ENCODE data around the gene SPDYE1.
"Not testable (repeated sequence)": the region's sequence is repeated elsewhere in the genome, so short reads cannot be mapped to it uniquely, and the experiment has no call there.

The SPDYE1 gene

GRCh38 chr7:44018857-44019807, 21.4 kb downstream of the SPDYE1 start:
- DNase-seq (ENCODE audit: low read depth) = peak; percentile 99

DNA sequence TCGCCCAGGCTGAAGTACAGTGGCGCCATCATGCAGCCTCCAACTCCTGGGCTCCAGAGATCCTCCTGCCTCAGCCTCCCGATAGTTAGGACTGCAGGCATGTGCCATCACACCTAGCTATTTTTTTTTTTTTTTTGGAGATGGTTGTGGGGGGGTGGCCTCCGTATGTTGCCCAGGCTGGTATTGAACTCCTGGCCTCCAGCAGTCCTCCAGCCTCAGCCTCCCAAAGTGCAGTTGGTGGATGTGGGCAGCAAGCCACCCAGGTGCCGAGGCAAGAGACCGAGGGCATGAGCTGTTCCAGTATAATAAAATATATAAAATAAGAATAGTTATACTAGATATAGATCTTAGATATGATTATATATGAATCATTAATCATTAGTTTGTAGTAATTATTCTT, 22.1 kb downstream of the SPDYE1 start:
- not testable (repeated sequence) for H3K4me3 ChIP-seq (ENCODE audit: low read depth, low read length); DNase-seq (ENCODE audit: low read depth)

More at GRCh38 chr7:44018857-44019807, 21.4 kb downstream of the SPDYE1 start:
- TF ChIP-seq, protein P1, sequence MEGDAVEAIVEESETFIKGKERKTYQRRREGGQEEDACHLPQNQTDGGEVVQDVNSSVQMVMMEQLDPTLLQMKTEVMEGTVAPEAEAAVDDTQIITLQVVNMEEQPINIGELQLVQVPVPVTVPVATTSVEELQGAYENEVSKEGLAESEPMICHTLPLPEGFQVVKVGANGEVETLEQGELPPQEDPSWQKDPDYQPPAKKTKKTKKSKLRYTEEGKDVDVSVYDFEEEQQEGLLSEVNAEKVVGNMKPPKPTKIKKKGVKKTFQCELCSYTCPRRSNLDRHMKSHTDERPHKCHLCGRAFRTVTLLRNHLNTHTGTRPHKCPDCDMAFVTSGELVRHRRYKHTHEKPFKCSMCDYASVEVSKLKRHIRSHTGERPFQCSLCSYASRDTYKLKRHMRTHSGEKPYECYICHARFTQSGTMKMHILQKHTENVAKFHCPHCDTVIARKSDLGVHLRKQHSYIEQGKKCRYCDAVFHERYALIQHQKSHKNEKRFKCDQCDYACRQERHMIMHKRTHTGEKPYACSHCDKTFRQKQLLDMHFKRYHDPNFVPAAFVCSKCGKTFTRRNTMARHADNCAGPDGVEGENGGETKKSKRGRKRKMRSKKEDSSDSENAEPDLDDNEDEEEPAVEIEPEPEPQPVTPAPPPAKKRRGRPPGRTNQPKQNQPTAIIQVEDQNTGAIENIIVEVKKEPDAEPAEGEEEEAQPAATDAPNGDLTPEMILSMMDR (IDR thresholded peaks at IDR 0.05; ENCODE audit: low read depth, low read length) = peak; percentile 60
- peak; percentile 38; the same call in 1 of the 2 replicates for TF ChIP-seq MAX (IDR thresholded peaks at IDR 0.05; ENCODE audit: low read depth, low read length)
- peak overlapping the region; percentile 83 for H3K4me3 ChIP-seq (ENCODE audit: low read depth, low read length)

DNA sequence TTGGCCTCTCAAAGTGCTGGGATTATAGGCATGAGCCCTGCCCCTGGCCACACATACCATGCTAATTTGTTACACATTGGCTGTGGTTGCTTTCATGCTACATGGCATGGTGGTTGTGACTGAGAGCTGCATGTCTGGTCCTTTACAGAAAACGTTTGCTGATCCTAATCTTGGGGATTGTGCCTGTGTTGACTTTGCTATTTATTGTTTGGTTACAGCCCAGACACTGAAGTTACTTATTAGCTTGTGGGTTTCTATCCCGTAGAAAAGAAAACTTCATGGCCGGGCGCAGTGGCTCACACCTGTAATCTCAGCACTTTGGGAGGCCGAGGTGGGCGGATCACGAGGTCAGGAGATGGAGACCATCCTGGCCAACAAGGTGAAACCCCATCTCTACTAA, 24.4 kb downstream of the SPDYE1 start:
- DNase-seq (ENCODE audit: low read depth); H3K4me3 ChIP-seq (ENCODE audit: low read depth, low read length): not testable (repeated sequence)

DNA sequence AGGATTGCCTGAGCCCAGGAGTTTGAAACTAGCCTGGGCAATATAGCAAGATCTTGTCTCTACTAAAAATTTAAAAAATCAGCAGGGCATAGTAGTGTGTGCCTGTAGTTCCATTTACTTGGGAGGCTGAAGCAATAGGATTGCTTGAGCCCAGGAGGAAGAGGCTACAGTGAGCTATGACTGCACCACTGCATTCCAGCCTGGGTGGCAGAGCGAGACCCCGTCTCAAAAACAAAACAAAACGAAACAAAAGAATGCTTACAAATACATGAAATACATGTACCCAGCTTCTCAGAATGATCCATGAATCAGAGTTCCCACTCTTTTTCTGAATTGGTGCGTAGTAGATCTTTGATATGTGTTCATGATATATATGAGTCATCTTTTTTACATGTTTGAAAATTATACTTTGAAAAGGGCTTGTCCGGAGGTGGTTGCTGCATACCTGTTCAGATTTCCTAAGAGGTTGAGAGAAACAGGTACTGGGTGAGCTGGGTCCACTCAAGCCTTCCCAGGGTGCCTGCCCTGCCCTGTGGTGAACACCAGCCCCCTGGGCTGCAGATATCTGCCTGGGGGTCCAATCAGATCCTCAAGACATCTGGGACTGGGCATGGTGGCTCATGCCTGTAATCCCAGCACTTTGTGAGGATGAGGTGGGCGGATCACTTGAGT, 25.2 kb downstream of the SPDYE1 start:
- not testable (repeated sequence) for H3K4me3 ChIP-seq (ENCODE audit: low read depth, low read length); DNase-seq (ENCODE audit: low read depth)

DNA sequence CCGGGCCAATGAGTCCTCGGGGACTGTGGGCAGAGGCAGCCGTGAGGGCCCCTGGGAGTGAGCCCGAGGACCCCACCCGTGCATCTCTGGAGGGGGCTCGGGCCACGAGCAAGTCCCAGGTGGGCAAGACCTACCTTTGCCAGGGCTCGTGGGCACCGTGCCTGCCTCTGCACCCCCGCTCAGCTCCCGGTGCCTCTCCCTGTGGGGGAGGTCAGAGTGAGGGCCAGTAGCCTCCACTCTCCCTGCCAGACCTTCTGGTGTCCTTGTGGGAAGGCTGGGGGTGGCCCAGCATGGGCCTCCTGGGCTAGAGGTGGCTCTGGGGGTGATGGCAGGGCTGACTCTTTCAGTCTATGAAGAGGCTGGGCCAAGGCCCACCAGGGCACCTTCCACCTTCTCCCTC, 31.7 kb downstream of the SPDYE1 start:
- H3K4me3 ChIP-seq (ENCODE audit: low read depth, low read length); DNase-seq (ENCODE audit: low read depth): not testable (repeated sequence)

GRCh38 chr7:44030029-44030428, 32.3 kb downstream of the SPDYE1 start:
- DNase-seq (ENCODE audit: low read depth); H3K4me3 ChIP-seq (ENCODE audit: low read depth, low read length): not testable (repeated sequence)

- H3K4me3 ChIP-seq (ENCODE audit: low read depth, low read length); DNase-seq (ENCODE audit: low read depth): not testable (repeated sequence)
These were observed 33.6 kb downstream of the SPDYE1 start for GRCh38 chr7:44031319-44031718.

DNA sequence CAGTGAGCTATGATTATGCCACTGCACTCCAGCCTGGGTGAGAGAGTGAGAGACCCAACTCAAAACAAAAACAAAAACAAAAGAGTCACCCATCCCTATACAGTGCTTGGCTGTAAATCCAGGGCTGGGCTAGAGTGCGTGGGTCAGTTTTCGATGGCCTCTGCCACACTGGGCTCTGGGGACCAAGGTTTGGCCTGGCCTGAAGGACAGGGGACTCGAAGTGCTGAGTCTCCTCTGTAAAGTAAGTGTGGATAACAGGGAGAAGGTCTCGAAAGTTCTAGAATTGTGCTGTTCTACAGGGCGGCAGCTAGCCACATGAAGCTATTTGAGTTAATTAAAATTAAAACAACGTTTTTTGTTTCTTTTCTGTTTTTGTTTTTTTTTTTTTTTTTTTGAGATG, 34.3 kb downstream of the SPDYE1 start:
- DNase-seq (ENCODE audit: low read depth); H3K4me3 ChIP-seq (ENCODE audit: low read depth, low read length): not testable (repeated sequence)

DNA sequence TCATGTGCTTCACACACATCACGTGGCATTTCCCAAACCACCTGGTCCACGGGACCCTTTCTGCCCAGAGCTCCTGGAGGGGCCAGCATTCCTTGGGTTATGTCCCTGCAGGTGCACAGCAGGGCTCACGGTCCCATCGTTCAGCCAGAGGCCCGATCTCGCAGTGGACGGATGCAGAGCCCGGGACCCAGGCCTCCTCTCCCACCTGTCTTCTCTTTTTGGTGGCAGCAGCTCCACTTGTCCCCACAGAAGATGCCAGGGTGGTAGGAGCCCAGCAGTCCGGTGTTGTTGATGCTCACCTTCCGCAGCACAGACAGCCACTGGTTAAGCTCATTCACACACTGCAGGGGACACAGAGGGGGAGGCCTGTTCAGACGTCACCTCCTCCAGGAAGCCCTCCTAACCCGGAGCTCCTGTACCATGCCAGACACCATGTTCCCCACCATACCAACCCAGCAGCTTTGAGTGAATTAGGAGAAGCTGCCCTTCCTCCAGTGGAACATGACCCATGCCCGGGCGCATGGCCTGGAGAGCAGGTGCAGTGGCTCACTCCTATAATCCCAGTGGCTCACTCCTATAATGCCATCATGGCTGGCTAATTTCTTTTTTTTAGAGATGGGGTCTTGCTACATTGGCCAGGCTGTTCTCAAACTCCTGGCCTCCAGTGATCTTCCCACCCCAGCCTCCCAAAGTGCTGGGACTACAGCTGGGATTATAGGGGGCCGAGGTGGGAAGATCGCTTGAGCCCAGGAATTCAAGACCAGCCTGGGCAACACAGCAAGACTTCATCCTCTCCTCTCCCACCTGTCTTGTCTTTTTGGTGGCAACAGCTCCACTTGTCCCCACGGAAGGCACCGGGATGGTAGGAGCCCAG, 36.5 kb downstream of the SPDYE1 start:
- not testable (repeated sequence) for H3K4me3 ChIP-seq (ENCODE audit: low read depth, low read length); DNase-seq (ENCODE audit: low read depth)

DNA sequence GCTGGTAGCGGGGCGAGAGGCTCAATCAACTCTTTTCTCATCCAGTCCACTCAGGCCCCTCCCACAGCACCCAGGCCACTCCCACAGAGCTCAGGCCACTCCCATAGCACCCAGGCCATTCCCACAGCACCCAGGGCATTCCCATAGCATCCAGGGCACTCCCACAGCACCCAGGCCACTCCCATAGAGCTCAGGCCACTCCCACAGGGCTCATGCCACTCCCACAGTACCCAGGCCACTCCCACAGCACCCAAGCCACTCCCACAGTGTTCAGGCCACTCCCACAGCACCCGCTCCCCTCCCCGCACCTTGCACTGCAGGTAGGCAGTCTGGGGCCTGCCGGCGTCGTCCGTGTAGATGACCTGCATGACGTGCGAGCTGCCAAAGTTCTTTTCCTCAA, 38.7 kb downstream of the SPDYE1 start:
- not testable (repeated sequence) for H3K4me3 ChIP-seq (ENCODE audit: low read depth, low read length)
- DNase-seq (ENCODE audit: low read depth) = peak; percentile 40

- DNase-seq (ENCODE audit: low read depth) = not testable (repeated sequence)
These were observed 40.3 kb downstream of the SPDYE1 start for GRCh38 chr7:44037951-44038350.

GRCh38 chr7:44038553-44038952, 40.9 kb downstream of the SPDYE1 start:
- DNase-seq (ENCODE audit: low read depth); H3K4me3 ChIP-seq (ENCODE audit: low read depth, low read length): not testable (repeated sequence)

More at GRCh38 chr7:44037951-44038350, 40.3 kb downstream of the SPDYE1 start:
- H3K4me3 ChIP-seq (ENCODE audit: low read depth, low read length) = not testable (repeated sequence)

- not testable (repeated sequence) for H3K4me3 ChIP-seq (ENCODE audit: low read depth, low read length); DNase-seq (ENCODE audit: low read depth)
These were observed 41.4 kb downstream of the SPDYE1 start for GRCh38 chr7:44038961-44039558.

DNA sequence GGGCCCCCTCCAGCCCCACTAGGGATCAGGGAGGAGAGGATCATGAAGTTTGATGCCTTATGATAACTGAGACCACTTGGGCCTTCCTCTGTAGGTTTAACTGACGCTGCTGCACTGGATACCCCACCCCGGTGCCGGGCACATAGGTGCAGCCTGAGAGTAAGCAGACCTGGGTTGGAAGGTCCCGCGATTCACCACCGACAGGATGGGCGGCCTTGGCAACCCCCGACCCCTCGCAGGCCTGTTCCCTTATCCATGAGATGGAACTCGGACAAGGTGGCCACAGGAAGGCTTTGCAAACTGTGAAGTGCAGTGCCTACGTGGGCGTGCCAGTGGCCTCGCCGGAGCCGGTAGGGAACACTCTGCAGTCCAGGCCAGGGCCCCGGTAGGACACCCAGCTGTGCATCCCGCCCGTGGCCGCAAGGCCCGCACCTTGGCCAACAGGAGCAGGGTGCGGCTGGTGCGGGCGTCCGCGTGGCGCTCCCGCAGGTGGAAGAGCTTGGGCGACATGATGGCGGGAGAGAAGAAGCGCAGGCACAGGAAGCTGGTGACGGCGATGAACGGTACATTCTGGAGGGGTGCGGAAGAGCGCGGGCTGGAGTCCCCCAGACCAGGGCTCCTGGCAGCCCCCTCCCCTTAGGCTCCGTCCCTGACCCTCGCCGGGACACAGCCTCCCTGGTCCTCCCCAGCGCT, 42.2 kb downstream of the SPDYE1 start:
- DNase-seq (ENCODE audit: low read depth); H3K4me3 ChIP-seq (ENCODE audit: low read depth, low read length): not testable (repeated sequence)

- not testable (repeated sequence) for H3K4me3 ChIP-seq (ENCODE audit: low read depth, low read length); DNase-seq (ENCODE audit: low read depth)
These were observed 42.8 kb downstream of the SPDYE1 start for GRCh38 chr7:44040493-44040891.
